ENCODE results near the gene CENPX.
"Not testable (repeated sequence)": the region's sequence is repeated elsewhere in the genome, so short reads cannot be mapped to it uniquely, and the experiment has no call there.

The CENPX gene

DNA sequence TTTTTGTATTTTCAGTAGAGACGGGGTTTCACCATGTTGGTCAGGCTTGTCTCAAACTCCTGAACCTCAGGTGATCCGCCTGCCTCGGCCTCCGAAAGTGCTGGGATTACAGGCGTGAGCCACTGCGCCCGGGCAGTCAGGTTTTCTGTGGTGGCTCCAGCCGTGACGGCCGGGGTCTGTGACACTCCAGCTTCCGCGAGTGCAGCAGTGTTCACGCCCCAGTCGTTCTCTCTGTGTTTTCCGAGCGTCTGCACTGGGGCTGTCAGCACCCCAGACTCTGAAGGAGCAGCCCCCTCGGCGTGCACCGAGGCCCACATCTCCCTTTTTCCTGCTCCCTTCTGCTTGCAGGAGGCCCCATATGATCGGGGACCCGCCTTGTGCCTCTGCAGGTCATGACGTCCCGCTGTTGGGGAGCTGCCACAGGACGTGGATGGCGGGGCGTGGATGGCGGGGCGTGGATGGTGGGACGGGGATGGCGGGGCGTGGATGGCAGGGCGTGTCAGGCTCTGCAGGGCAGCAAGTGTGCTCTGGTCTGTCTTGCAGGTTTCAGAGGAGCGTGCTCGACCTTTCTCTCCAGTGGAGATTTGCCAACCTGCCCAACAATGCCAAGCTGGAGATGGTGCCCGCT lies 39.6 kb downstream of the CENPX start:
- TF ChIP-seq, protein P1, sequence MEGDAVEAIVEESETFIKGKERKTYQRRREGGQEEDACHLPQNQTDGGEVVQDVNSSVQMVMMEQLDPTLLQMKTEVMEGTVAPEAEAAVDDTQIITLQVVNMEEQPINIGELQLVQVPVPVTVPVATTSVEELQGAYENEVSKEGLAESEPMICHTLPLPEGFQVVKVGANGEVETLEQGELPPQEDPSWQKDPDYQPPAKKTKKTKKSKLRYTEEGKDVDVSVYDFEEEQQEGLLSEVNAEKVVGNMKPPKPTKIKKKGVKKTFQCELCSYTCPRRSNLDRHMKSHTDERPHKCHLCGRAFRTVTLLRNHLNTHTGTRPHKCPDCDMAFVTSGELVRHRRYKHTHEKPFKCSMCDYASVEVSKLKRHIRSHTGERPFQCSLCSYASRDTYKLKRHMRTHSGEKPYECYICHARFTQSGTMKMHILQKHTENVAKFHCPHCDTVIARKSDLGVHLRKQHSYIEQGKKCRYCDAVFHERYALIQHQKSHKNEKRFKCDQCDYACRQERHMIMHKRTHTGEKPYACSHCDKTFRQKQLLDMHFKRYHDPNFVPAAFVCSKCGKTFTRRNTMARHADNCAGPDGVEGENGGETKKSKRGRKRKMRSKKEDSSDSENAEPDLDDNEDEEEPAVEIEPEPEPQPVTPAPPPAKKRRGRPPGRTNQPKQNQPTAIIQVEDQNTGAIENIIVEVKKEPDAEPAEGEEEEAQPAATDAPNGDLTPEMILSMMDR (IDR thresholded peaks at IDR 0.05) = no peak
- no peak for TF ChIP-seq ZFX (IDR thresholded peaks at IDR 0.05; ENCODE audit: borderline replicate concordance)
- no peak overlapping the region for H3K27ac ChIP-seq

DNA sequence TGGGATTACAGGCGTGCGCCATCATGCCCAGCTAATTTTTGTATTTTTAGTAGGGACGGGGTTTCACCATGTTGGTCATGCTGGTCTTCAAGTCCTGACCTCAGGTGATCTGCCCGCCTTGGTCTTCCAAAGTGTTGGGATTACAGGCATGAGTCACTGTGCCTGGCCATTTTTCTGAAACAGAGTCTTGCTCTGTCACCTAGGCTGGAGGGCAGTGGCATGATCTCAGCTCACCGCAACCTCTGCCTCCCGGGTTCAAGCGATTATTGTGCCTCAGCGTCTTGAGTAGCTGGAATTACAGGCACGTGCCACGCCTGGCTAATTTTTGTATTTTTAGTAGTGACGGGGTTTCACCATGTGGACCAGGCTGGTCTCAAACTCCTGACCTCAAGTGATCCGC lies 41.2 kb downstream of the CENPX start:
- H3K27ac ChIP-seq = not testable (repeated sequence)

DNA sequence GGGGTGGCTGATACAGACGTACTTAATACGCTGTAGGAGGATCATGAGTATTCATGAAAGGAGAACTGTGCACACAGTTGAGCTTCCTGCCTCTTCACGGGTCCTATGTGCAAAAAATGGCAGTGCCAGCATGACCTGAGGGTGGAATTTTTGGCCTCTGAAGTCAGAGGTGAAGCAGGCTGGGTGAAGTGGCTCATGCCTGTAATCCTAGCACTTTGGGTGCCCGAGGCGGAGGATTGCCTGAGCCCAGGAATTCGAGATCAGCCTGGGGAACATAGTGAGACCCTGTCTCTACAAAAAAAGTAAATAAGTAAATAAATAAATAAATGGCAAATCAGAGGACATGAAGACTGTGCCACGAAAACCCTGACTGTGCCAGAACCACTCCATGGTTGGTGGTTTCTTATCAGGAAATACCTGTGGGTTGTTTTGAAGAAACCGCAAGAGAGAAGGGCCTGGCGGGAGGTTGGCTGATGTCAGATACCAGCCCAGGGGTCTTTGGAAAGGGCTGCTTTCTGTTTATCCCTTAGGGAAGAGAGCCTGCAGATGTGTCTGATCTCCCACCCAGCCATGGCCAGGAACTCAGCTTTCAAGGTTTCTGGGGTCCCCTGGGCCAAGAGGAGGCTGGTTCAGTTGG lies 41.9 kb downstream of the CENPX start:
- H3K27ac ChIP-seq = no peak overlapping the region
- TF ChIP-seq, protein P1 (IDR thresholded peaks at IDR 0.05) = no peak
- no peak for TF ChIP-seq ZFX (IDR thresholded peaks at IDR 0.05; ENCODE audit: borderline replicate concordance)

DNA sequence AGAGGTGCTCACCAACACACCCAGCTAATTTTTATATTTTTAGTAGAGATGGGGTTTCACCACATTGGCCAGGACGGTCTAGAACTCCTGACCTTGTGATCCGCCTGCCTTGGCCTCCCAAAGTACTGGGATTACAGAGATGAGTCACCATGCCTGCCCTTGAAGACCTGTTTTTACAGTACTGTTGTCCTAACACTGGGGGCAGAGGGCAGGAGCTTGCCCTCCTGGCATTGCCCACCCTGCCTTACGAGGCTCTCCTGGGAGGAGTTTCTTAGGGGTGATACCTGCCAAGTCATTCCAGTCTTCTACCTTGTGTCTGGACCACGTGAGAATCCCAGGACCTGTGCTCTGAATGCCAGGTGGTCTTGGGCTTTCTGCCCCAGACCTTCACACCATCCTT lies 42.6 kb downstream of the CENPX start:
- no peak overlapping the region for H3K27ac ChIP-seq
- TF ChIP-seq, protein P1 (IDR thresholded peaks at IDR 0.05) = no peak
- no peak for TF ChIP-seq ZFX (IDR thresholded peaks at IDR 0.05; ENCODE audit: borderline replicate concordance)

DNA sequence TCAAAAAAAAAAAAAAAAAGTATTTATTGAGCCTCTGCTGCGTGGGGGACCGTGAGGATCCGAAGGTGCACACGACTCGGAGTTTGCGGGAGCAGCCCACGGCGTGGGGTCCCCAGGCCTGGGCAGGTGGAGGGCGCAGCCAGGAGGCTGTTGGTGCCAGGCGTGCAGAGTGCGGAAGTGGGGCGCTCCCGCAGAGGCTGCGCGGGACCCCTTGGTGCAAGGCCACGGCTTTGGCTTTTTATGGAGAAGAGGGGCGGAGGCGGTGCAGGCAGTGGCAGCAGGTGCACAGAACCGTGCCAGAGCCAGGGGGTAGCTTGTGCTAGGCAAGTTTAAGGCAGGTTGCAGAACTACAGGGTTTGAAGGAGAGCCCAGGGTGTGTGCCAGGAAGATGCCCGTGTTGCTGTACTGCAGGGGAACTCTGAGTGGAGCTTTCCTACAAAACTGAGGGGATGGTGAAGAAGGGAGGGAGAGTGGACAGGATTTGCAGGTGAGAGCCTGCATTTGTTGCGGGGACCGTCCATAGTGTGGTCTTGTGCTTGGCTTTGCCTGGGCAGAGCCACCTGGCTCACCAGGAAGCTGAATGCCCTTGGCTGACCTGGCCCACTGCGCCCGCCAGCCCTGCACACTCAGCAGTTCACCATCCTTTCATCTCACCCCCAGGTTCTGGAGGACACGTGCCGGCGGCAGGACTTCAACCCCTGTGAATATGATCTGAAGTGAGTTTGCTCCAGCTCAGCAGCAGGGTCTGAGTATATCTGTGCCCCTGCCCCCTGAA lies 44.0 kb downstream of the CENPX start:
- H3K27ac ChIP-seq = peak overlapping the region; percentile 84
- TF ChIP-seq, protein P1 (IDR thresholded peaks at IDR 0.05) = no peak
- no peak for TF ChIP-seq ZFX (IDR thresholded peaks at IDR 0.05; ENCODE audit: borderline replicate concordance)

DNA sequence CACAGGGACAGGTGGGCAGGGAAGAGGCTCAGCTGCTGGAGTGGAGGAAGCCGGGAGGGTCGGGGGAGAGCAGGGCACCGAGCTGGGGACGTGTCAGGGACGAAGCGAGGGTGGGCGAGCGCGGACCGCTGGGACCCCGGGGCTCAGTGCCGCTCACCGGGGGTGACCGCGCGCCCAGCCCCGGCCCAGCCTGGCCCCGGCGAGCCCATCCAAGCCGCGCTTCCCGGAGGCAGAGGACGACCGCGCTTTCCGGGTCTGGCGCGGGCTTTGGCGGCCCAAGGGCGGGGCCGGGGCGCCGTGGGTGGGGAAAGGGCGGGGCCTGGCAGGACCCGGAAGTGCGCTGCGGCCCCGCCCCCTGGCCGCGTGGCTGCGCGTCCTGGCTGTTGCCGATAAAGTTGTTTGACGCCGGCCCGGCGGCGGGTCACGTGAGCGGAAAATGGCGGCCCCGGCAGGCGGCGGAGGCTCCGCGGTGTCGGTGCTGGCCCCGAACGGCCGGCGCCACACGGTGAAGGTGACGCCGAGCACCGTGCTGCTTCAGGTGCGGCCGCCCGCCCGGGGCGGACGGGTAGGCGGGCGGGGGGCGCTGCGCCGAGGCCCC lies 45.4 kb downstream of the CENPX start, which contains the start of gene ASPSCR1:
Gene ASPSCR1 (plus strand): TSS at position 419 of the 598 bp plus-strand sequence. CDS start 18 bp downstream, at position 437.
- TF ChIP-seq, protein P1 (IDR thresholded peaks at IDR 0.05) = no peak
- no peak for TF ChIP-seq ZFX (IDR thresholded peaks at IDR 0.05; ENCODE audit: borderline replicate concordance)
- peak within 1 kb of the TSS; percentile 84 for H3K27ac ChIP-seq

DNA sequence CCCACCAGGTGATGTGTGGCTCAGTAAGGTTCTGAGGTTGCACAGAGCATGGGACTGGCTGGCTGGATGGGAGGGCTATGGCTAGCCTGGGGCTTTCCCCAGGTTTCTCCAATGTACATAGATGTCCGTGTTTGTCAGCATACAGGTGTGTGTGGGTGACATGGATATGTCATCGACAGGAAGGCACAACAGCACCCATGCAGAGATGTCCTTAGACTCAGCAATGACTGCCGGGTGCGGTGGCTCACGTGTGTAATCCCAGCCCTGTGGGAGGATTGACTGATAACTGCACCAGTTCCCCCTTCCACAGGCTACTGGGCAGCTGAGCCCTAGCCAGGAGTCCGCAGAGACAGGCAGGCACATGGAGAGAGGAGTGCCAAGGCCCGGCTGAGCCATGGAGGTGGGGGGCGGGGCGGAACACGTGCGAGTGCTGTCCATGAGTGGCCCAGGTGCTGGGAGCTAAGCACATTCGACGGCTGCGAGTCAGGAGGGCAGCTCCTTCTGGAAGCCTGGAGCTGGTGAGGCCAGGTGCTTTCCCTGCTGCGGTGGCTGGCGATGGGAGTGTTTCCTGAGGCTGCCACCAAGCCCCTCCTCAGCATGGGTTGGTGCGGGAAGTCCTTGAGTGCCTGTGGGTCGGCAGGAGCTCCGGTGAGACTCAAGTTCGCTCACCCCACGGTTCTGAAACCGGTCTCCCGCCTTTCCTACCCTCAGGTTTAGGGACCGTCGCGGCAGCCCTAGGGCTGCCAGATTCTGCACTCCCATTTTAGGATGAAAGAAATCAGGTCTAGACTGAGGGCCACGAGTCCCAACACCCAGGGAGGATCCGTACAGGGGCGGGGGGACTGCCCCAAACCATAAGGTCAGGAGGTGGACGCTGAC lies 46.1 kb downstream of the CENPX start:
- TF ChIP-seq, protein P1 (IDR thresholded peaks at IDR 0.05) = no peak
- H3K27ac ChIP-seq = peak overlapping the region; percentile 84

Measured in 22Rv1 (cell line).